Activated naive CD4-positive, alpha-beta T cell treated with anti-CD3 and anti-CD28 coated beads, Interleukin-2, amount 50 U/mL, for 24 hours (primary cell): ENCODE results near the gene ITIH5.
"Not testable (repeated sequence)": the region's sequence is repeated elsewhere in the genome, so short reads cannot be mapped to it uniquely, and the experiment has no call there.

Source experiments
- H3K27ac Mint-ChIP-seq: one replicate; pipeline ENCODE4 v1.8.0; 2021; ENCODE audit warnings: mild to moderate bottlenecking, mixed read lengths
- H3K27me3 Mint-ChIP-seq: one replicate; pipeline ENCODE4 v1.8.0; 2021; ENCODE audit warnings: mixed read lengths
- H3K36me3 Mint-ChIP-seq: one replicate; pipeline ENCODE4 v1.8.0; 2021; ENCODE audit warnings: mixed read lengths
- H3K4me1 Mint-ChIP-seq: one replicate; pipeline ENCODE4 v1.8.0; 2021; ENCODE audit warnings: mixed read lengths
- H3K4me3 Mint-ChIP-seq: one replicate; pipeline ENCODE4 v1.8.0; 2021; ENCODE audit warnings: mild to moderate bottlenecking, mixed read lengths
- H3K9me3 Mint-ChIP-seq: one replicate; pipeline ENCODE4 v1.8.0; 2021; ENCODE audit warnings: mixed read lengths

ITIH5 gene

DNA sequence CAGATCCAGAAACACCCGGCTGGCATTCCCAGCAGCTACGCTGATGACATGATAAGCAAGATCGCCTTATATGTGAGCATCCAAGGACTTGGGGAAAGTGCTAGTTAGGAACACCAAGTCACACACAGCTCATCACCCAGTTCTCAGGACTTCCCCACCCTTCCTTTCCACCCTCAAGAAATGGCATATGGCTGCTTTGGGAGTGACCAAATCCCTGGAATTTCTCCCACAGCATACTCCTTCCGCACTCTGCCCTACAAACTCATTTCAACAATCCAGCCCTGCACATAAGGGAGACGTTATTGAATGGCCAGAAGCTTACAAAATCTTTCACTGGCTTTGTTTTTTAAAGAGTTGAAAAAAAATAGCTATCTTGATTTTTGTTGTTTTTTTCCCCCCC, 4.2 kb downstream of the ITIH5 start:
- H3K4me3 Mint-ChIP-seq = no peak overlapping the region
- H3K9me3 Mint-ChIP-seq = no peaks in the 10 kb centered on the region
- no peak overlapping the region for H3K27ac Mint-ChIP-seq
- peaks cover 11% of the 10 kb centered on the region for H3K4me1 Mint-ChIP-seq
- H3K27me3 Mint-ChIP-seq = peaks cover 44% of the 10 kb centered on the region
- H3K36me3 Mint-ChIP-seq = no peaks in the 10 kb centered on the region

DNA sequence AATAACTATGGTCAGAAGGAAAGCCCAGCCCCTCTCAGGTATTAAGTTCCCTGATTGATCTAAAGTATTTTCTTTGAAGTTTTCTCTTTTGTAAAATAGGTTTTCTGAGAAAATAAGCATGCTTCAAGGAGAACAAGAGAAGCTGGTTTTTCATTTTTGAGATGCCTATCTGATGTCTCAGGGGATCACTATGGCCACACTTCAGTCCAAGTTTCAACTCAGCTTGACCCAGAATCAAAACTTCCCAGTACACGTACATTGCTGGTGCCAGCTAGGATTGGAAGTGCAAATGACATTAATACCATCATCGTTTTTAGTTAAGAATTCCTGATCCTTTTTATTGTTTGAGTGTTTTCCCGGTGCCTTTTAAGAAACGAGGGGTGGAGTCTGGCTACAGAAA, 7.2 kb downstream of the ITIH5 start:
- Mint-ChIP-seq H3K4me3 (no peak overlapping the region), H3K36me3 (no peaks in the 10 kb centered on the region), H3K27ac (no peak overlapping the region), H3K27me3 (peaks cover 29% of the 10 kb centered on the region), H3K4me1 (no peaks in the 10 kb centered on the region), H3K9me3 (no peaks in the 10 kb centered on the region)

DNA sequence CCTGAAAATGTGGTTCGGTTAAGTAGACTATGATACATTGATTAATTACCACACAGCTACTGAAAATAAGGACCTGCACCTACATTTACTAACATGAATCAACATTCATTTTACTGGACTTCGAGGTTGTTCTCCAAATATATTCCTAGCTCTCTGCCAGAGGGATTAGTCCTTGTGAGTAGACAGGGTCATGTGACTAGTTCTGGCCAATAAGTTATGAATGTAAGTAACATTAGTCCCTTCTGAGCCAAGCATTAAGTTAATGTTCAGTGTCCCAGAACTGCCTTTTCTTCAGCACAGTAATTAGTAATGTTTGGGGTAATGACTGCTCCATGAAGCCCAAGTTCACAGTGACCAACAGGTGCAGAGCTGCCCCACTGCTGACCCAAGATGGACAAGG, 9.2 kb downstream of the ITIH5 start:
- no peak overlapping the region for H3K27ac Mint-ChIP-seq
- H3K27me3 Mint-ChIP-seq = peaks cover 24% of the 10 kb centered on the region
- H3K9me3 Mint-ChIP-seq = no peaks in the 10 kb centered on the region
- no peaks in the 10 kb centered on the region for H3K36me3 Mint-ChIP-seq
- no peaks in the 10 kb centered on the region for H3K4me1 Mint-ChIP-seq
- H3K4me3 Mint-ChIP-seq = no peak overlapping the region

DNA sequence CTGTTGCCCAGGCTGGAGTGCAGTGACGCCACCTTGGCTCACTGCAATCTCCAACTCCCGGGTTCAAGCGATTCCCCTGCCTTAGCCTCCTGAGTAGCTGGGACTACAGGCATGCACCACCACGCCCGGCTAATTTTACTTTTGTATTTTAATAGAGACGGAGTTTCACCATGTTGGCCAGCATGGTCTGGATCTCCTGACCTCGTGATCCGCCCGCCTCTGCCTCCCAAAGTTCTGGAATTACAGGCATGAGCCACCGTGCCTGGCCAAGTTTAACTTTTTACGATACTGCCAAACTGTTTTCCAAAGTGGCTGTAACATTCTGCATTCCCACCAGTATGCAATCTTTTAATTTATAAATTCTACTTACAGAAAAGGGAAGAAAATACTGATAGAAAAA, 9.7 kb downstream of the ITIH5 start:
- not testable (repeated sequence) for H3K36me3 Mint-ChIP-seq, H3K27ac Mint-ChIP-seq, H3K4me1 Mint-ChIP-seq, H3K9me3 Mint-ChIP-seq, H3K4me3 Mint-ChIP-seq
- H3K27me3 Mint-ChIP-seq = peaks cover 21% of the 10 kb centered on the region

DNA sequence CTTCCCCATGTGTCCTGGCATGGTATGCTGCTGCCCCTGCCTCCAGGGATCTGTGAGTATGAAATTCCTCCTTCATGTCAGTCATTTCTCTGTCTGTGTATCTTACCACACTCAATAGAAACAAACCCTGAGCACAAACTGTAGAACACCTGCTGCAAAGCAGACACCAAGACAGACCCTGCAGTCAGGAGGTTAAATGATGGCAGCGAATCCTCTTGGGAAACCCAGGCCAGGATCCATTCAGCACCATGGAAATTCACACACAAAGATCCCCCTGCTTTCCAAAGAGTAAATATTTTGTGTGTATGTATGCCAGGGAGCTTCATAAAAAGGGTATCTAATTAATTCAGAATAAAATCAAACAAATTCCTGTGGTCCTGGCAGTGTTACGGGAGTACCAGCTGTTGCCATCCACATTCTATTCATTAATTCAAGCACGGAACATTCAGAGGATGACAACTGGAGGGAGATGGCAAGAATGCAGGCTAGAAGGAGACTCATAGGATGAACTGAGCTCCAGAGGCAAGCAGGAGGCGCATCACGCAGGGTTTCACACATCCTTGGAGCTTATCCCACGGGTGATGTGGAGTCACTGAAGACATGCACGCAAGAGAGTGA, 14.8 kb downstream of the ITIH5 start:
- Mint-ChIP-seq H3K9me3 (no peaks in the 10 kb centered on the region), H3K4me3 (no peak overlapping the region), H3K27me3 (peaks cover 4% of the 10 kb centered on the region), H3K4me1 (no peaks in the 10 kb centered on the region), H3K27ac (no peak overlapping the region), H3K36me3 (no peaks in the 10 kb centered on the region)

DNA sequence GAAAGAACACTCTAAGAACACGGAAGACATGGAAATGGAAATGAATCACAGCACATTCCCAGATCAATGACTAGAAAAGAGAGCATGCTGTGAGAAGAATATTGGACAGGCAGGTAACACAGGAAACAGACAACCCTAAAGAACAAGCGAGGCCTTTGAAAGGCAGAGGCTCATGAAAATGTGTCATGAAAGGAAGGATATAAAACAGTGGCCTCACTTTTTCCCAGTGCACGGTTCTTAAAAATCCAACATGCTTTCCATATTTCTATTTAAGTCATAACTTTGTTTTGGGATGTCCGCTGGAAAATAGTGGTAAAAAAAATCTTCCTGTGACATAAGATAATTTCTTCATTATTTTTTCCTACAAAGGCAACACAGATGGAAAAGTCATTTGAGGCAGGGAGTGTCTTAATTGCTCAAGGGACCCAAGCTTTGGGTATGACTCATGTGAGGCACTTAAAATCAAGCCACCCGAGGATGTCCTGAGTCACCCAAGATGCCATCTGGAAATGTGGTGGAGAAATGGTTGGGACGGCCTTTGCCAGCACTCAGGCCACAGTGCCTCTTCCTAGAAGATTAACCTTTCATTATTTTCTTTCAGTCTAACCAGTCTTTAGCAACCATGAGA, 17.0 kb downstream of the ITIH5 start:
- H3K9me3 Mint-ChIP-seq = no peaks in the 10 kb centered on the region
- no peak overlapping the region for H3K4me3 Mint-ChIP-seq
- H3K27ac Mint-ChIP-seq = no peak overlapping the region
- peaks cover 3% of the 10 kb centered on the region for H3K27me3 Mint-ChIP-seq
- H3K36me3 Mint-ChIP-seq = no peaks in the 10 kb centered on the region
- H3K4me1 Mint-ChIP-seq = no peaks in the 10 kb centered on the region

DNA sequence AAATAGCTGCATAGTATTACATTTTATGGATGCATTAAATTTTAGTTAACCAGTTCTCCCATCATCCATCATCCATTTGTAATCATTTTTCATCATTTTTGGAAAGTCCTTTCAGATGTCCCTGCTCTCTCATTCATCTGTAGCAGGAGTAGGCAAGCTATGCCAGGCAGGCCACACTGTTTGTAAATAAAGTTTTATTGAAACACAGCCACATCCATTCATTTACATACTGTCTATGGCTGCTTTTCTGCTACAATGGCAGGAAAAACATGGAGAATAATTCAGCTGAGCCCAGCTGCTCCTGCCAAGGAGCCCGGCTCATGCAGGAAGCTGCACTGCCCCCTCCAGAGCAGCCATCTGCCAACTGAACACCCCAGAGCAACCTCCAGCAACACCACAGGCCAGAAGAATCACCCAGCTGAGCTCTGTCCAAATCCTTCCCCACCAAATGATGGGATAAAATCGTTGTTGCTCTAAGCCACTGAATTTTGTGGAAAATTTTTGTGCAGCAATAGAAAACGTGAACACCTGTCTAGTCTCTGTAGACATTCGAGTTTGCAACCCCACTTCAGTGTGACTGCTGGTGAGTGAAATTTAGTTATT, 19.6 kb downstream of the ITIH5 start:
- H3K27me3 Mint-ChIP-seq = peaks cover 2% of the 10 kb centered on the region
- no peaks in the 10 kb centered on the region for H3K4me1 Mint-ChIP-seq
- H3K9me3 Mint-ChIP-seq = no peaks in the 10 kb centered on the region
- H3K4me3 Mint-ChIP-seq = no peak overlapping the region
- no peaks in the 10 kb centered on the region for H3K36me3 Mint-ChIP-seq
- H3K27ac Mint-ChIP-seq = no peak overlapping the region

DNA sequence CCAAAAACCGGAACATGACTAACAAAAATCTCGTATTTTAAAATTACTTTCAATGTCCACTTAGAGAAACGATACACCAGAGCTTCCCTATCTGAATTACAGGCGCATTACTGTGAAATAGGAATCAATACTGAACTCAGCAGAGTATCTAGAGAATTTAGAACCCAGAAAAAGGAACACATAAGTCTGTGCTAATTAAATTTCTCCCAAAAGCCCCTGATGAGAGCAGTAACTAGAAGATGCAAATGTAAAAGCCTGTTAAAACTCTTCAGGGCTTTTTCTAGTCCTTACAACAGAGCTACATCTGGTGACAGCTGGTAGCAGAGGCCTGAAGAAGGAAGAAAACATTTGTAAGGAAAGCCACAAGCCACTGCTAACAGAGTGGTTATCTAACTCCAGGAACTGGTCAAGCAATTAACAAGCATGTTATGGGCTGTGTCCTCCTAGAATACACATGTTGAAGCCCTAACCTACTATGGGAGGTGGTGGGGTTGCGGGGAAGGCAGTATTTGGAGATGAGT, 24.2 kb downstream of the ITIH5 start:
- no peaks in the 10 kb centered on the region for H3K4me1 Mint-ChIP-seq
- no peak overlapping the region for H3K27ac Mint-ChIP-seq
- peaks cover 13% of the 10 kb centered on the region for H3K9me3 Mint-ChIP-seq
- no peak overlapping the region for H3K4me3 Mint-ChIP-seq
- H3K27me3 Mint-ChIP-seq = peaks cover 14% of the 10 kb centered on the region
- no peaks in the 10 kb centered on the region for H3K36me3 Mint-ChIP-seq

DNA sequence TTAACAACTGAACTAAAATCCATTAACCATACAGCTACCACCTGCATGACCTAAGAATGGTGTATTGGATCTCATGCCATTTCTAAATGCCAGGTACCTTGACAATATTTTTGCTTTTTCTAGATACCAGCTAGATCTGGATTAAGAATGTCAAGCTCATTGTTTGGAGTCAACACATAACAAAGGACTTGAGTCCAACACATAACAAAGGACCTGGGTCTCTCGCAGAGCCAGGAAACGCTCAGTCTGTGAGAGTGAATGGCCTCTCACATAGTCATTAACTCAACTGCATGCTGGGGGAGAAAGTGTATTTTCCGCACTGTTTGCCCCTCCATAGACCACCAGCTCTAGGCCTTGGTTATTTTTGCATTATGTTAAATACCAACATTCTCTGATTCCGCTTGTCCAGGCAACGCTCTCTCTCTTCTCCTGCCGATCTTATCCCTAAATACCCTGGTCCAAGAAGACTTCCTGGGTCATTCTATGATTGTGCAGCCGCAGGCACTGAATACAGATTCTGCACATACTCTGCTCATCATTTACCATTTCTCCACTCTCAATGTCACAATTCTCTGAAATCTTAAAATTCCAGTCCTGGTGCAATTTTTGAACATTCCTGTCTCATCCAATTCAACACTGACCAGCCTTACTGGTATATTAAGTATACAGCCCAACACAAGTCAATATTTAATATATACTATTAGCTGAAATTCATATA, 31.2 kb downstream of the ITIH5 start:
- no peaks in the 10 kb centered on the region for H3K36me3 Mint-ChIP-seq
- H3K4me3 Mint-ChIP-seq = no peak overlapping the region
- H3K27me3 Mint-ChIP-seq = peaks cover 9% of the 10 kb centered on the region
- H3K4me1 Mint-ChIP-seq = no peaks in the 10 kb centered on the region
- peaks cover 8% of the 10 kb centered on the region for H3K9me3 Mint-ChIP-seq
- no peak overlapping the region for H3K27ac Mint-ChIP-seq

DNA sequence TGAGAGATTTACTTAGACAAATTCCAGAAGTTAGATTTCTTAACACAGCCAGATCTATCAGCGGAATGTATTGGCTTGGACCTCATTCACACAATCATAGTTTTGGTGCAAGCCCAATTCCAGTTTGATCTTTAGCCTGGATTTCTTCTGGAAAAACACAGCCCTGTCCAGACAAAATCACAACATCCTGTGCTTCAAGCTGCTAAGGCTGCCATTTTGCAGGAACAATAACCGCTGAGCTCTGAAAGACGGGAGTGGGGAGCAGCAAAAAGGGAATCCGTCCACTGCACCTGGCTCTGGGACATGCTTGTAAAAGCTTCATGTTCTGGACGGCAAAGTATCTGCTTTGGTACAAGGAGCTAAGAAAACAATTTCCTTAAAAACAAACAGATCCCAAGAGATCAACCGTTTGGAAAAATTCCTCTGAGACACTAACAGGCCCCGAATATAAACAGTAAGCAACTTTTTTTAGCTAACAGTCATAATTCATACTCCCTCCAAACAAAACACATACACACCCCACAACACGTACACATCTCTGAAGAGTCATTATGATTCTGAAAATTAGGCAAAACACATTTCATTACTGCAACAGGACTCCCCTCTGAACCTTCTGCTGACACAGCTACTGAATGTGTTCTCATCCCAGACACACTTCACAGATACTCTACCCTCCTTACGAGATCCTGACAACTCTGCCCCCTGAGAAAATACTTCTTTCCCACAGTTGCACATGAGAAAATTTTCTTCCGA, 32.4 kb downstream of the ITIH5 start:
- Mint-ChIP-seq H3K36me3 (no peaks in the 10 kb centered on the region), H3K27ac (no peak overlapping the region), H3K9me3 (peaks cover 8% of the 10 kb centered on the region), H3K27me3 (peaks cover 5% of the 10 kb centered on the region), H3K4me1 (no peaks in the 10 kb centered on the region), H3K4me3 (no peak overlapping the region)

DNA sequence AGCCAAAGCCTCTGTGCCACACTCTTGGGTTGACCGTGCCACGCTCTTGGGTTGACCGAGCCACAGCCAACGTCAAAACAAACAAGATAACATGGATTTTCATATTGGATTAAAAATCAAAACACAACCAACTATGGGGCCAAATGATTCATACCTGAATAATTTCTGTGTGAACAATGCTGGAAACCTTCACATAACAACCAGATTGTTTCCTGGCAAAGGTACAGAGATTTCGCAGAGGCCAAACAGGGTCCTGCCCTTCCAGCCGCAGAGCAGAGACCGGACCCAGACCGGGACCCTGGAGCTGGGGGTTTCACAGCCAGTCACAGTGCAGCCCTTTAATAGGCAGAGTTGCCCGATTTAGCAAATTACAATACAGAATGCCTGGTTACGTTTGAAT, 40.5 kb downstream of the ITIH5 start:
- Mint-ChIP-seq H3K9me3 (no peaks in the 10 kb centered on the region), H3K4me3 (no peak overlapping the region), H3K4me1 (no peaks in the 10 kb centered on the region), H3K36me3 (no peaks in the 10 kb centered on the region), H3K27ac (no peak overlapping the region), H3K27me3 (peaks cover 2% of the 10 kb centered on the region)

DNA sequence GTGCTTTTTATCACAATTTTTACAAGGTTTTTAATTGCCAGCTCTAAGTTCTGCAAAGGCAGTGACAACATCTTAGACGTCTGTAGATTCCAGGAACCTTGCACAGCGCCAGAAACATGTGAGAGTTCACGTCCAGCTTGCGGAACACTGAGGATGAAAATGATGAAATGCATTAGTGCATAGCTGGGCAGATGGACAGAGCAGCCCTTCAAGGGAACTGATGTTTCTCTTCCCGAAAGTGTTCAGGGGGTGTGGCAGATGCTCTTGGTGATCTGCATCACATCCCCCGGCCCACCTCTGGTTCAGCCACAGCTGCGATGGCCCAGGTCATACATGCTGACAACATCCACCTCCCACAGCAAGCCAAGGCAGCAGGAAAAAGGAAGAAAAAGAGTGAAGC, 40.9 kb downstream of the ITIH5 start:
- H3K27me3 Mint-ChIP-seq = peaks cover 2% of the 10 kb centered on the region
- no peak overlapping the region for H3K4me3 Mint-ChIP-seq
- H3K36me3 Mint-ChIP-seq = no peaks in the 10 kb centered on the region
- no peak overlapping the region for H3K27ac Mint-ChIP-seq
- H3K9me3 Mint-ChIP-seq = no peaks in the 10 kb centered on the region
- no peaks in the 10 kb centered on the region for H3K4me1 Mint-ChIP-seq

DNA sequence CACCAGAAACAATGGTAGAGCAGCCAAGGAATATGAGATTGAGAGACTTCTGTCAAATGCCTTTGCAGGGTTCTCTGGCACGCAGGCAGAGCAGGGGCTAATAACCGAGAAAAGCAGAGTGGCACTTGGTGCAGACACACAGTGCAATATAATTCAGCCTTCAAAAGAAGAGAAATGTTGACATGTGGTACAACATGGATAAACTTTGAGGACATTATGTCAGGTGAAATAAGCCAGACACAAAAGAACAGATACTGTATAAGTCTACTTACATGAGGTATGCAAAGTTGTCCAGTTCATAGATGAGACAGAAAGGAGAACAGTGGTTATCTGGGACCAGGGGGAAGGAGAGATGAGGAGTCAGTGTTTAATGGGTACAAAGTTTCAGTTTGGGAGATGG, 41.8 kb downstream of the ITIH5 start:
- Mint-ChIP-seq H3K27me3 (peaks cover 2% of the 10 kb centered on the region), H3K27ac (no peak overlapping the region), H3K4me3 (no peak overlapping the region), H3K36me3 (no peaks in the 10 kb centered on the region), H3K9me3 (no peaks in the 10 kb centered on the region), H3K4me1 (no peaks in the 10 kb centered on the region)

DNA sequence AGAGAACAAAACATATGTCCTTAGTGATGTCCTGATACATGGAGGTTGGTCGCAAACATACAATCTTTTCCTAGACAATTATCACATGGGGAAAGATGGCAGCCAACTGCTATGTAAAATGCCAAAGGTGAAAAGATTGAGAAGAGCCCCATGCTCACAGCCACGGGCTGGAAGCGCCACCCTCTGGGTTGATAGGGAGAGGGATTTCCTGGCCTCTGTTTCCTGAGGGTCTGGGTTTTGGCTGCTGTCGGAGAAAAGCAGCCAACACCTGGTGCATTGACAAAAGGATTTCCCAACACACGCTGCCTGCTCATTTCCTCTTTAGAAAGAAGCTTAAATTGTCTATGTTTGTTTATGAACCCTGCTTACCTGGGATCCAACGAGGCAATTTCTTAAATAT, 43.8 kb downstream of the ITIH5 start:
- H3K9me3 Mint-ChIP-seq = no peaks in the 10 kb centered on the region
- no peaks in the 10 kb centered on the region for H3K4me1 Mint-ChIP-seq
- no peak overlapping the region for H3K4me3 Mint-ChIP-seq
- H3K36me3 Mint-ChIP-seq = no peaks in the 10 kb centered on the region
- H3K27ac Mint-ChIP-seq = no peak overlapping the region
- H3K27me3 Mint-ChIP-seq = peaks cover 2% of the 10 kb centered on the region

DNA sequence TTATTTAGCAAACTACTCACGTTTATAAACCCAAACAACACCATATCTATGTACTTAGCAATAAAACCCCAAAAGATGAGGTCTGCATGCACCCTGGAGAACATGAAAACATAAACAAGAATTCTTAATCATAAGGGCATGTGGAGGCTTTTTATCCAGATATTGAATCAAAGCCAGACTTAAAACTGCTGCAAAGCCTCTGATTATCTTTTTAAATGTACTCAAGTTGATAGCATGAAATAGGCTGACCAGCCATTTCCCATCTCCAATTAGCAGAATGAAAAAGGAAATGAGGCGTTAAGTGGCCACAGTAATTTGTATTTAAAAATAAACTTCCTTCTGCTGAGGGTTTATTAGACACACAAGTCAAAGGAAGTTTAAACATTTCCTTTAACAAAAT, 48.3 kb downstream of the ITIH5 start:
- H3K36me3 Mint-ChIP-seq = no peaks in the 10 kb centered on the region
- no peak overlapping the region for H3K4me3 Mint-ChIP-seq
- no peak overlapping the region for H3K27ac Mint-ChIP-seq
- peaks cover 2% of the 10 kb centered on the region for H3K27me3 Mint-ChIP-seq
- H3K9me3 Mint-ChIP-seq = no peaks in the 10 kb centered on the region
- H3K4me1 Mint-ChIP-seq = no peaks in the 10 kb centered on the region
